GM18907 (cell line): ENCODE data around the gene C16orf82.
"Not testable (repeated sequence)": the region's sequence is repeated elsewhere in the genome, so short reads cannot be mapped to it uniquely, and the experiment has no call there.

Source experiments
- ATAC-seq: cut with Tn5 transposase; IDR thresholded peaks from one replicate; pipeline ENCODE4 v1.9.1; 2021; ENCODE audit warnings: mild to moderate bottlenecking, moderate library complexity; ENCODE audit not compliant: unreplicated experiment

C16orf82 gene

GRCh38 chr16:27086031-27086430 is 19.3 kb downstream of the C16orf82 start:
- ATAC-seq: not testable (repeated sequence)

- ATAC-seq: no peak
These were observed 21.5 kb downstream of the C16orf82 start for GRCh38 chr16:27088216-27088615.

GRCh38 chr16:27096375-27096774 is 29.6 kb downstream of the C16orf82 start:
- no peak for ATAC-seq

GRCh38 chr16:27097800-27098230 is 31.1 kb downstream of the C16orf82 start:
- no peak for ATAC-seq

- no peak for ATAC-seq
These were observed 31.8 kb downstream of the C16orf82 start for GRCh38 chr16:27098366-27099049.

- no peak for ATAC-seq
These were observed 36.2 kb downstream of the C16orf82 start for GRCh38 chr16:27102701-27103575.

- ATAC-seq: no peak
These were observed 37.2 kb downstream of the C16orf82 start for GRCh38 chr16:27103954-27104353.

GRCh38 chr16:27106305-27106704 is 39.6 kb downstream of the C16orf82 start:
- ATAC-seq: no peak

- ATAC-seq: no peak
These were observed 40.5 kb downstream of the C16orf82 start for GRCh38 chr16:27107185-27107592.

- ATAC-seq: no peak
These were observed 41.5 kb downstream of the C16orf82 start for GRCh38 chr16:27108051-27108770.

- ATAC-seq: no peak
These were observed 42.3 kb downstream of the C16orf82 start for GRCh38 chr16:27108826-27109665.

- ATAC-seq: no peak
These were observed 43.2 kb downstream of the C16orf82 start for GRCh38 chr16:27109666-27110523.

GRCh38 chr16:27110524-27110896 is 43.8 kb downstream of the C16orf82 start:
- no peak for ATAC-seq

- ATAC-seq: no peak
These were observed 44.8 kb downstream of the C16orf82 start for GRCh38 chr16:27111486-27111885.

- ATAC-seq: no peak
These were observed 45.5 kb downstream of the C16orf82 start for GRCh38 chr16:27112093-27112811.

- ATAC-seq: peak; percentile 75
These were observed 46.7 kb downstream of the C16orf82 start for GRCh38 chr16:27113341-27113841.

GRCh38 chr16:27114006-27114405 is 47.3 kb downstream of the C16orf82 start:
- no peak for ATAC-seq

- ATAC-seq: no peak
These were observed 51.8 kb downstream of the C16orf82 start for GRCh38 chr16:27118526-27118925.
